Neural progenitor cell (in vitro differentiated cells): Measurements from ENCODE around the gene IBTK.

Experiments used
- EZH2phosphoT487 ChIP-seq: fragments of 200-600 bp; sonication (generic); IDR thresholded peaks from 2 replicates; pipeline ENCODE4 v1.6.1; 2017; ENCODE audit warnings: antibody characterized with exemption
- TF ChIP-seq, protein P1 (sequence below): fragments of 200-600 bp; sonication (generic); IDR thresholded peaks from 2 replicates; pipeline ENCODE4 v1.5.1; 2017; ENCODE audit warnings: antibody characterized with exemption, mild to moderate bottlenecking

GRCh38 chr6:82237013-82237412 is 10.5 kb downstream of the IBTK start:
- TF ChIP-seq, protein P1, sequence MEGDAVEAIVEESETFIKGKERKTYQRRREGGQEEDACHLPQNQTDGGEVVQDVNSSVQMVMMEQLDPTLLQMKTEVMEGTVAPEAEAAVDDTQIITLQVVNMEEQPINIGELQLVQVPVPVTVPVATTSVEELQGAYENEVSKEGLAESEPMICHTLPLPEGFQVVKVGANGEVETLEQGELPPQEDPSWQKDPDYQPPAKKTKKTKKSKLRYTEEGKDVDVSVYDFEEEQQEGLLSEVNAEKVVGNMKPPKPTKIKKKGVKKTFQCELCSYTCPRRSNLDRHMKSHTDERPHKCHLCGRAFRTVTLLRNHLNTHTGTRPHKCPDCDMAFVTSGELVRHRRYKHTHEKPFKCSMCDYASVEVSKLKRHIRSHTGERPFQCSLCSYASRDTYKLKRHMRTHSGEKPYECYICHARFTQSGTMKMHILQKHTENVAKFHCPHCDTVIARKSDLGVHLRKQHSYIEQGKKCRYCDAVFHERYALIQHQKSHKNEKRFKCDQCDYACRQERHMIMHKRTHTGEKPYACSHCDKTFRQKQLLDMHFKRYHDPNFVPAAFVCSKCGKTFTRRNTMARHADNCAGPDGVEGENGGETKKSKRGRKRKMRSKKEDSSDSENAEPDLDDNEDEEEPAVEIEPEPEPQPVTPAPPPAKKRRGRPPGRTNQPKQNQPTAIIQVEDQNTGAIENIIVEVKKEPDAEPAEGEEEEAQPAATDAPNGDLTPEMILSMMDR, result no peak
- TF ChIP-seq EZH2phosphoT487, result no peak
